Activated effector memory CD4-positive, alpha-beta T cell treated with anti-CD3 and anti-CD28 coated beads, Interleukin-2, amount 50 U/mL, for 16 hours (primary cell): ENCODE data around the gene PLEKHB1.

Experiments
- DNase-seq: peaks from one replicate; pipeline ENCODE4 v3.0.0-alpha.2; 2020

PLEKHB1 gene

DNA sequence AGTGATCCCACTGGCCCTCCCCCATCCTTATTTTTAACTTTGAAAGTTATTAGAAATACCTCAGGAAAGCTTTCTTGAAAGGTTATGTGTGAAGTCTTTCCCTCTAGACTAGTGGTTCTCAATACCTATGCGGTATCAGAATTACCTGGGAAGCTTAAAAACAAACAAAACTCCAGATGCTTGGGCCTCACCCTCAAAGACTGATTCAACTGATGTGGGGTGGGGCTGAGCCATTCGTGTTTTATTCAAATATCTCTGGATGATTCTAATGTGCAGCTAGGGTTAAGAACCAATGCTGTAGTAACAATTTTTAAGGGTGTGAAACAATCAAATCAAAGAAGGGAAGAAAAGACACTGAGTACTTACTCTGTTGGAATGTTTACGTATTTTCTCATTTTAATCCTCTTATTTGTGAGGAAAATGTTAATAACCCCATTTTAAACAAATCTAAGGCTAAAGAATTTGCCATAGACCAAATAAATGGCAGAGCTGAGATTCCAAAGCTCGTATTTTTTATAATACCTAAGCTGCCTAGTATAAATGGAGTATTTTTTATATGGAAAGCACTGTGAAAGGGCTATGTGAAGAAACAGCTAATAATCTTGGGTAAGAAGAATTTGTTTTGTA, 47.6 kb downstream of the PLEKHB1 start:
- no peak for DNase-seq

DNA sequence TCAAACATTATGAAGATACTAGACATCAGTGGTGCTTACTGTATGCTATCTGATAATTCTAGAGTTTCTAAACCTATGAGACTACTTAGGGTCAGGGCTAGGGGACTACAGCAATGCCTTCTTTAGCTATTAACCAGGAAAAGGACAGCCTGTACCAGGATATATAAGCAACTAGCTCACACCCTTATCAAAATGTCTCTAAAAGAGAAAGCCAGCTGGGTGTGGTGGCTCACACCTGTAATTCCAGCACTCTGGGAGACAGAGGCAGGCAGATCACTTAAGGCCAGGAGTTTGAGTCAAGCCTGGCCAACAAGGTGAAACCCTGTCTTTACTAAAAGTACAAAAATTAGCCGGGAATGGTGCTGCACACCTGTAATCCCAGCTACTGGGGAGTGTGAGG, 58.7 kb downstream of the PLEKHB1 start:
- no peak for DNase-seq

DNA sequence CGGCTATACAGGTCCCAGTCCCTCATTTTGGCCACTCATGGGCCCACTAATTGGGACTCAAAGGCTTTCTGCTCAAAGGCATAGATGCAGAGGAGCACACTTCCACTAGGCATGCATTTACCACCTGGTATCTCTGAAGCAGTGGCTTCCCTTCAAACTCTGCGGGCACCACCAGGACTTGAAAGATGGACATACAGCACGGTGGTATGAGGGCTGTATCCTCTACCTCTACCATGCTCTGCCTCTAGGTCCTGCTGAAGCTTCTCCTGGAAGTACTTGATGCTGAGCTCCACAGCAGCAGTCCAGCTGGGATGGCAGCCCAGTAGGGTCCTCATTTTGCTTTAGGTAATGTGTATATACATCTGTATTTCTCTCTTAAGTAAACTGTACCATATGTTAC, 64.6 kb downstream of the PLEKHB1 start:
- DNase-seq: no peak
